ENCODE data around the gene PRKD1. TPM values are rescaled to one million over a fixed set of nuclear protein-coding genes. Genes with fewer than 3 reads are reported as not detected.

The PRKD1 gene
- polyA plus RNA-seq, 1 of the 3 experiments (the other 2 are of a cell fraction) = 0.07 TPM

DNA sequence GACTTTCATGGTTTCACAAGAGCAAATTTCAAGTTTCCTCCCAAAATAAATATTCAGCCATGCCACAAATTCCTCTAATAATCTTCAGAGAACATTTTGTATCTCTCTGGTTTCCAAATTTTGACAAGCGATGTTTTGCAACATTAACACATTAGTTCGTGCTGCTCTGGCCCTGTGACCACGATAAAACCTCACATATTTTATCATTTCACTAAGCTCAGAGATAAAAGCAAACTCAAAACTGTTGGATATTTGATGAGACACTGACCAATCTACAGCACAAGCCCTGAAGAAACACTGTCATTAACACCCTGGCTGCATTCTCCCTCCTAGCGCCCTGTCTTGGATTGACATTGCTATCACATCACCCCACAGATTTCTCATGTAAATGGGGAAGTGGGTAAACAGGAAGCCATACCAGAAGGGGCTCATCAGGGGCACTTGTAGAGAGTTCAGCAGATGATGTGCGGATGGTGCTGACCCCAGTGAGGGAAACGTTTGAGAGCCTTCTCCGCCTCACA is 264.3 kb downstream of the PRKD1 start:
- DNase-seq = no peak
- H3K9ac ChIP-seq = no peak overlapping the region
- no peak overlapping the region for H3K4me2 ChIP-seq
- no peaks in the 10 kb centered on the region for H4K20me1 ChIP-seq (ENCODE audit: insufficient read depth)
- H3K79me2 ChIP-seq (ENCODE audit: insufficient read depth) = no peaks in the 10 kb centered on the region
- ChIA-PET POLR2A (no interaction called here), CTCF (no interaction called here)
- H3K9me3 ChIP-seq = no peaks in the 10 kb centered on the region
- TF ChIP-seq YY1 (IDR thresholded peaks at IDR 0.05; ENCODE audit: low read depth) (no peak), TEAD4 (IDR thresholded peaks at IDR 0.05; ENCODE audit: borderline replicate concordance, insufficient read depth) (no peak), JUND (IDR thresholded peaks at IDR 0.05) (no peak), FOXM1 (IDR thresholded peaks at IDR 0.05; ENCODE audit: low read depth) (no peak), RAD21 (IDR thresholded peaks at IDR 0.05; ENCODE audit: low read length) (no peak), RCOR1 (IDR thresholded peaks at IDR 0.05; ENCODE audit: low read length) (no peak), CHD2 (IDR thresholded peaks at IDR 0.05; ENCODE audit: low read length, partially characterized antibody) (no peak), TAF1 (IDR thresholded peaks at IDR 0.05; ENCODE audit: borderline replicate concordance, low read depth, low read length) (no peak), NRF1 (IDR thresholded peaks at IDR 0.05; ENCODE audit: low read depth, low read length) (no peak)
- TF ChIP-seq, protein P1, sequence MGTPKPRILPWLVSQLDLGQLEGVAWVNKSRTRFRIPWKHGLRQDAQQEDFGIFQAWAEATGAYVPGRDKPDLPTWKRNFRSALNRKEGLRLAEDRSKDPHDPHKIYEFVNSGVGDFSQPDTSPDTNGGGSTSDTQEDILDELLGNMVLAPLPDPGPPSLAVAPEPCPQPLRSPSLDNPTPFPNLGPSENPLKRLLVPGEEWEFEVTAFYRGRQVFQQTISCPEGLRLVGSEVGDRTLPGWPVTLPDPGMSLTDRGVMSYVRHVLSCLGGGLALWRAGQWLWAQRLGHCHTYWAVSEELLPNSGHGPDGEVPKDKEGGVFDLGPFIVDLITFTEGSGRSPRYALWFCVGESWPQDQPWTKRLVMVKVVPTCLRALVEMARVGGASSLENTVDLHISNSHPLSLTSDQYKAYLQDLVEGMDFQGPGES (IDR thresholded peaks at IDR 0.05; ENCODE audit: low read depth, low read length) = no peak
- TF ChIP-seq, protein P2, sequence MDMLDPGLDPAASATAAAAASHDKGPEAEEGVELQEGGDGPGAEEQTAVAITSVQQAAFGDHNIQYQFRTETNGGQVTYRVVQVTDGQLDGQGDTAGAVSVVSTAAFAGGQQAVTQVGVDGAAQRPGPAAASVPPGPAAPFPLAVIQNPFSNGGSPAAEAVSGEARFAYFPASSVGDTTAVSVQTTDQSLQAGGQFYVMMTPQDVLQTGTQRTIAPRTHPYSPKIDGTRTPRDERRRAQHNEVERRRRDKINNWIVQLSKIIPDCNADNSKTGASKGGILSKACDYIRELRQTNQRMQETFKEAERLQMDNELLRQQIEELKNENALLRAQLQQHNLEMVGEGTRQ (IDR thresholded peaks at IDR 0.05; ENCODE audit: borderline replicate concordance, low read depth, low read length) = no peak
- TF ChIP-seq, protein P3, sequence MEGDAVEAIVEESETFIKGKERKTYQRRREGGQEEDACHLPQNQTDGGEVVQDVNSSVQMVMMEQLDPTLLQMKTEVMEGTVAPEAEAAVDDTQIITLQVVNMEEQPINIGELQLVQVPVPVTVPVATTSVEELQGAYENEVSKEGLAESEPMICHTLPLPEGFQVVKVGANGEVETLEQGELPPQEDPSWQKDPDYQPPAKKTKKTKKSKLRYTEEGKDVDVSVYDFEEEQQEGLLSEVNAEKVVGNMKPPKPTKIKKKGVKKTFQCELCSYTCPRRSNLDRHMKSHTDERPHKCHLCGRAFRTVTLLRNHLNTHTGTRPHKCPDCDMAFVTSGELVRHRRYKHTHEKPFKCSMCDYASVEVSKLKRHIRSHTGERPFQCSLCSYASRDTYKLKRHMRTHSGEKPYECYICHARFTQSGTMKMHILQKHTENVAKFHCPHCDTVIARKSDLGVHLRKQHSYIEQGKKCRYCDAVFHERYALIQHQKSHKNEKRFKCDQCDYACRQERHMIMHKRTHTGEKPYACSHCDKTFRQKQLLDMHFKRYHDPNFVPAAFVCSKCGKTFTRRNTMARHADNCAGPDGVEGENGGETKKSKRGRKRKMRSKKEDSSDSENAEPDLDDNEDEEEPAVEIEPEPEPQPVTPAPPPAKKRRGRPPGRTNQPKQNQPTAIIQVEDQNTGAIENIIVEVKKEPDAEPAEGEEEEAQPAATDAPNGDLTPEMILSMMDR (IDR thresholded peaks at IDR 0.05) = no peak
- WGBS (ENCODE audit: low lambda C conversion rate) = 9% methylated on average over 7 of the region's 7 CpGs
- no peaks in the 10 kb centered on the region for H3K9me2 ChIP-seq
- H3K36me3 ChIP-seq (replicated peaks in 1 of 2; ENCODE audit: control insufficient read depth in 1 of 2, insufficient read depth in 2 of 2, low read length in 1 of 2) = no peaks in the 10 kb centered on the region
- H2AFZ ChIP-seq (ENCODE audit: low read depth) = no peak overlapping the region
- no peaks in the 10 kb centered on the region for H3K4me1 ChIP-seq (ENCODE audit: control insufficient read depth in 1 of 2, insufficient read depth in 2 of 2, low read depth in 1 of 2, low read length in 1 of 2)
- H3K27me3 ChIP-seq (ENCODE audit: insufficient read depth) = no peaks in the 10 kb centered on the region
- H3K27ac ChIP-seq (ENCODE audit: low read depth in 2 of 2, low read length in 1 of 2) = no peak overlapping the region
- H3K4me3 ChIP-seq (ENCODE audit: low read depth in 2 of 2, low read length in 1 of 2) = no peak overlapping the region
- no peaks in the 10 kb centered on the region for H3F3A ChIP-seq (replicated peaks; ENCODE audit: insufficient read depth)

DNA sequence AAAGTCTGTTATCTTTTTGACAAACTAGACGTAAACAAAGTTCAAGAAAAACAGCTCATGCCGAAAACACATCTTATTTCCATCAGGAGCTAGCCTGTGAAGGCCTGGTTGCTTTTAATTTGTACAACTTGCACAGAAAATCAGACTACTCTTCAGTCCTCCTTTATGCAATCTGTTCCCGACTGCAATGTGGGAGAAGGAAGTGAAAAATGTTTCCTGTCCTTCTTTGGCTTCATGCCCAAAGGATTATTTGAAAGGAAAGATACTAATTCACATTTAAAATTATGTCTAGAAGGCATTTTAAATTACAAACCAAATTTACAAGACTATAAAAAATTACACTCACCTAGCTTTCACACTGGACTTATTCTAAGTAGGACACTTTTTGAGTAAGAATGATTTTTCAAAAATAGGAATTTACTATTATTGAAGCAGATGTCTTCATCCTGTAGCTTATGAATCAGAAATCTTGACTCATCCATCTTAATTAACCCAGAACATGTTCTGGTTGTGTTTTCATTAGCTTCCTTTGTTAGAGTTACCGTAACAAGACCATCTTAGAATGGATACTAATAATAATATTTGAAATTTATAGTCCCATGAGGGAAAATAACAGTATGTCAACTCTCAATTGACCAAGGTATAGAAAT is 272.6 kb downstream of the PRKD1 start:
- no peak overlapping the region for H3K27ac ChIP-seq (ENCODE audit: low read depth in 2 of 2, low read length in 1 of 2)
- ChIA-PET CTCF (no interaction called here), POLR2A (no interaction called here)
- H3K4me2 ChIP-seq = no peak overlapping the region
- H3K4me3 ChIP-seq (ENCODE audit: low read depth in 2 of 2, low read length in 1 of 2) = no peak overlapping the region
- H3K9ac ChIP-seq = no peak overlapping the region
- no peaks in the 10 kb centered on the region for H3K36me3 ChIP-seq (replicated peaks in 1 of 2; ENCODE audit: control insufficient read depth in 1 of 2, insufficient read depth in 2 of 2, low read length in 1 of 2)
- no peaks in the 10 kb centered on the region for H3K9me2 ChIP-seq
- no peaks in the 10 kb centered on the region; a peak in 1 of 4 replicates for H3K4me1 ChIP-seq (ENCODE audit: control insufficient read depth in 1 of 2, insufficient read depth in 2 of 2, low read depth in 1 of 2, low read length in 1 of 2)
- H3K79me2 ChIP-seq (ENCODE audit: insufficient read depth) = no peaks in the 10 kb centered on the region; the same call in 1 of the 2 replicates
- 9% methylated on average over 4 of the region's 4 CpGs for WGBS (ENCODE audit: low lambda C conversion rate)
- H4K20me1 ChIP-seq (ENCODE audit: insufficient read depth) = no peaks in the 10 kb centered on the region
- H3K27me3 ChIP-seq (ENCODE audit: insufficient read depth) = no peaks in the 10 kb centered on the region
- no peaks in the 10 kb centered on the region for H3F3A ChIP-seq (replicated peaks; ENCODE audit: insufficient read depth)
- no peak overlapping the region for H2AFZ ChIP-seq (ENCODE audit: low read depth)
- H3K9me3 ChIP-seq = no peaks in the 10 kb centered on the region
- DNase-seq = no peak
- TF ChIP-seq, protein P4, sequence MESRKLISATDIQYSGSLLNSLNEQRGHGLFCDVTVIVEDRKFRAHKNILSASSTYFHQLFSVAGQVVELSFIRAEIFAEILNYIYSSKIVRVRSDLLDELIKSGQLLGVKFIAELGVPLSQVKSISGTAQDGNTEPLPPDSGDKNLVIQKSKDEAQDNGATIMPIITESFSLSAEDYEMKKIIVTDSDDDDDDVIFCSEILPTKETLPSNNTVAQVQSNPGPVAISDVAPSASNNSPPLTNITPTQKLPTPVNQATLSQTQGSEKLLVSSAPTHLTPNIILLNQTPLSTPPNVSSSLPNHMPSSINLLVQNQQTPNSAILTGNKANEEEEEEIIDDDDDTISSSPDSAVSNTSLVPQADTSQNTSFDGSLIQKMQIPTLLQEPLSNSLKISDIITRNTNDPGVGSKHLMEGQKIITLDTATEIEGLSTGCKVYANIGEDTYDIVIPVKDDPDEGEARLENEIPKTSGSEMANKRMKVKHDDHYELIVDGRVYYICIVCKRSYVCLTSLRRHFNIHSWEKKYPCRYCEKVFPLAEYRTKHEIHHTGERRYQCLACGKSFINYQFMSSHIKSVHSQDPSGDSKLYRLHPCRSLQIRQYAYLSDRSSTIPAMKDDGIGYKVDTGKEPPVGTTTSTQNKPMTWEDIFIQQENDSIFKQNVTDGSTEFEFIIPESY (IDR thresholded peaks at IDR 0.05; ENCODE audit: borderline replicate concordance, low read depth) = no peak
- no peak for TF ChIP-seq SMC3 (IDR thresholded peaks at IDR 0.05; ENCODE audit: low read depth, low read length)
- no peak for TF ChIP-seq NFIC (IDR thresholded peaks at IDR 0.05; ENCODE audit: borderline replicate concordance)
- TF ChIP-seq, protein P5, sequence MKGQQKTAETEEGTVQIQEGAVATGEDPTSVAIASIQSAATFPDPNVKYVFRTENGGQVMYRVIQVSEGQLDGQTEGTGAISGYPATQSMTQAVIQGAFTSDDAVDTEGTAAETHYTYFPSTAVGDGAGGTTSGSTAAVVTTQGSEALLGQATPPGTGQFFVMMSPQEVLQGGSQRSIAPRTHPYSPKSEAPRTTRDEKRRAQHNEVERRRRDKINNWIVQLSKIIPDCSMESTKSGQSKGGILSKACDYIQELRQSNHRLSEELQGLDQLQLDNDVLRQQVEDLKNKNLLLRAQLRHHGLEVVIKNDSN (IDR thresholded peaks at IDR 0.05; ENCODE audit: borderline replicate concordance, low read depth) = no peak
- TF ChIP-seq YY1 (IDR thresholded peaks at IDR 0.05; ENCODE audit: low read depth) = no peak
- TF ChIP-seq RXRA (IDR thresholded peaks at IDR 0.05; ENCODE audit: borderline replicate concordance, low read depth) = no peak
- no peak for TF ChIP-seq FOSL2 (IDR thresholded peaks at IDR 0.05; ENCODE audit: borderline replicate concordance, low read depth)
- no peak for TF ChIP-seq JUND (IDR thresholded peaks at IDR 0.05)
- no peak for TF ChIP-seq SIN3A (IDR thresholded peaks at IDR 0.05; ENCODE audit: borderline replicate concordance, low read depth, low read length)
- TF ChIP-seq, protein P2 (IDR thresholded peaks at IDR 0.05; ENCODE audit: borderline replicate concordance, low read depth, low read length) = no peak
- TF ChIP-seq TEAD4 (IDR thresholded peaks at IDR 0.05; ENCODE audit: borderline replicate concordance, insufficient read depth) = no peak

Measured in SK-N-SH (cell line).